ENCODE data around the gene OTOP2. TPM values are rescaled to one million over a fixed set of nuclear protein-coding genes. Genes with fewer than 3 reads are reported as not detected.

The OTOP2 gene
- total and polyA plus RNA-seq, 9 of the 15 experiments (the other 6 are each of a cell fraction or from before 2014, with no cell fraction given): 0.04 to 0.36 (median 0.14) TPM; not detected in 1

DNA sequence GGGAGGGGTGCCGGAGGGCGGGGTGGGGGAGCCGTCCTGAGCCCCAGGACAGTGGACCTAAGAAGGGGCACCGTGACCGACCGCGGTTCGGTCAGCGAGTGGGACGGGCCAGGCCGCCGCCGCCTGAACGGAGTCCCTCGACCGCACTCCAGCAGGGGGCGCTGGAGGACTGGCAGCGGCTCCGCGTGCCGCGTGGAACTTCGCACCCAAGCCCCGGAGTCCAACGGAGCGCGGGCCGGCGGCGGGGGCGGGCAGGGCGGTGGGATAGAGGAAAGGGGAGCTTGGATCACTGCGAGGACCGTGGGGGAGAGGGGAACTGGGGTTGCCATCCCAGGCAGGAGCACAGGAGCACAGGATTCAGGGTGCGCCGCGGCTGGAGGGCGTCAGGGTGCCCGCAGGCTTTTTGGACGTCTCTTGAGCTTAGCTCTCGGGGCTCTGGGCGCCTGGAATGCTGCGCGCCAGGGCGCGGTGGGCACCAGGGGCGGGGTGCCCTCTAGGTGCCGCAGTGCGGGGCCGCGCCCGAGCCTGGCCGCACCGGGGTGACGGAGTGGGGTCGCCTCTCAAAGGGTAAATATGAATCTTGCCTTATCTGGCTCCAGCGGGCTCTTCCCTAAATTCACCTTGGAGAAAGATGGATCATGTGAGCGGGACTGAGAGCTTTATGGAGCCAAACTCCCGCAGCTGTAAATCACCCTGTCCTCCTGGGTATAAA, 379 bp upstream of the OTOP2 start (continued):
- TF ChIP-seq, protein P1, sequence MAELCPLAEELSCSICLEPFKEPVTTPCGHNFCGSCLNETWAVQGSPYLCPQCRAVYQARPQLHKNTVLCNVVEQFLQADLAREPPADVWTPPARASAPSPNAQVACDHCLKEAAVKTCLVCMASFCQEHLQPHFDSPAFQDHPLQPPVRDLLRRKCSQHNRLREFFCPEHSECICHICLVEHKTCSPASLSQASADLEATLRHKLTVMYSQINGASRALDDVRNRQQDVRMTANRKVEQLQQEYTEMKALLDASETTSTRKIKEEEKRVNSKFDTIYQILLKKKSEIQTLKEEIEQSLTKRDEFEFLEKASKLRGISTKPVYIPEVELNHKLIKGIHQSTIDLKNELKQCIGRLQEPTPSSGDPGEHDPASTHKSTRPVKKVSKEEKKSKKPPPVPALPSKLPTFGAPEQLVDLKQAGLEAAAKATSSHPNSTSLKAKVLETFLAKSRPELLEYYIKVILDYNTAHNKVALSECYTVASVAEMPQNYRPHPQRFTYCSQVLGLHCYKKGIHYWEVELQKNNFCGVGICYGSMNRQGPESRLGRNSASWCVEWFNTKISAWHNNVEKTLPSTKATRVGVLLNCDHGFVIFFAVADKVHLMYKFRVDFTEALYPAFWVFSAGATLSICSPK (IDR thresholded peaks at IDR 0.05; ENCODE audit: borderline replicate concordance): no peak
- TF ChIP-seq TRIM24 (IDR thresholded peaks at IDR 0.05): no peak
- no peak for TF ChIP-seq ZNF76 (CRISPR knock-in tag; IDR thresholded peaks at IDR 0.05; ENCODE audit: borderline replicate concordance)
- no peak for TF ChIP-seq ZNF318 (IDR thresholded peaks at IDR 0.05; ENCODE audit: borderline replicate concordance in 1 of 2, low read depth in 1 of 2)
- no peak for TF ChIP-seq ZNF445 (CRISPR knock-in tag; IDR thresholded peaks at IDR 0.05; ENCODE audit: low read depth)
- TF ChIP-seq ZNF174 (CRISPR knock-in tag; IDR thresholded peaks at IDR 0.05): no peak
- TF ChIP-seq BCOR (IDR thresholded peaks at IDR 0.05): peak; percentile 21; the same call in 1 of the 2 replicates
- no peak for TF ChIP-seq CHD1 (IDR thresholded peaks at IDR 0.05; ENCODE audit: low read length)
- TF ChIP-seq ZNF3 (CRISPR knock-in tag; IDR thresholded peaks at IDR 0.05): no peak
- TF ChIP-seq, protein P2, sequence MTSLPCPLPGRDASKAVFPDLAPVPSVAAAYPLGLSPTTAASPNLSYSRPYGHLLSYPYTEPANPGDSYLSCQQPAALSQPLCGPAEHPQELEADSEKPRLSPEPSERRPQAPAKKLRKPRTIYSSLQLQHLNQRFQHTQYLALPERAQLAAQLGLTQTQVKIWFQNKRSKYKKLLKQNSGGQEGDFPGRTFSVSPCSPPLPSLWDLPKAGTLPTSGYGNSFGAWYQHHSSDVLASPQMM (CRISPR knock-in tag; IDR thresholded peaks at IDR 0.05): no peak
- TF ChIP-seq FOXK2 (conservative IDR thresholded peaks at IDR 0.05 in 1 of 2, IDR thresholded peaks at IDR 0.05 in 1 of 2; ENCODE audit: low read depth in 2 of 2): no peak
- peak; percentile 42; the same call in 1 of the 2 replicates for TF ChIP-seq FOSL1 (tag; conservative IDR thresholded peaks at IDR 0.05)
